HEK293T (cell line): ENCODE measurements around the gene PLEKHO2.

Experiments
- CTCF ChIA-PET: fragments of 350-600 bp; formaldehyde crosslinking; extraction: SDS; loops from one replicate; lab custom pipeline; 2021; ENCODE audit warnings: antibody characterized with exemption, inconsistent platforms; lab: Yijun Ruan, JAX
- POLR2A ChIA-PET: fragments of 350-600 bp; formaldehyde crosslinking; extraction: SDS; loops from one replicate; lab custom pipeline; 2020; ENCODE audit warnings: antibody characterized with exemption, inconsistent platforms; lab: Yijun Ruan, JAX
- DNase-seq: peaks from one replicate; pipeline ENCODE4 v3.0.0; 2012; ENCODE audit warnings: mixed read lengths; ENCODE audit errors: extremely low spot score
- ARNT ChIP-seq: fragments of 450-650 bp; IDR thresholded peaks from 2 replicates; pipeline ENCODE4 v1.6.1; 2017; ENCODE audit warnings: mild to moderate bottlenecking
- BHLHE40 ChIP-seq: fragments of 450-650 bp; IDR thresholded peaks from 2 replicates; pipeline ENCODE4 v1.6.1; 2016; ENCODE audit warnings: mild to moderate bottlenecking, moderate library complexity, borderline replicate concordance
- CTBP1 ChIP-seq: fragments of 450-650 bp; IDR thresholded peaks from 2 replicates; pipeline ENCODE4 v1.6.1; 2016; ENCODE audit warnings: borderline replicate concordance
- ELF4 ChIP-seq: fragments of 450-650 bp; IDR thresholded peaks from 2 replicates; pipeline ENCODE4 v1.6.1; 2017; ENCODE audit warnings: antibody characterized with exemption
- FOXA1 ChIP-seq: fragments of 450-650 bp; IDR thresholded peaks from 2 replicates; pipeline ENCODE4 v1.6.1; 2016; ENCODE audit warnings: mild to moderate bottlenecking
- FOXK2 ChIP-seq: fragments of 450-650 bp; IDR thresholded peaks from 2 replicates; pipeline ENCODE4 v1.6.1; 2016; ENCODE audit warnings: mild to moderate bottlenecking
- FOXM1 ChIP-seq: fragments of 450-650 bp; IDR thresholded peaks from 2 replicates; pipeline ENCODE4 v1.6.1; 2017; ENCODE audit warnings: mild to moderate bottlenecking, borderline replicate concordance
- HDGF ChIP-seq: fragments of 450-650 bp; IDR thresholded peaks from 2 replicates; pipeline ENCODE4 v1.6.1; 2017; ENCODE audit warnings: antibody characterized with exemption, borderline replicate concordance
- L3MBTL2 ChIP-seq: fragments of 450-650 bp; conservative IDR thresholded peaks from 2 replicates; pipeline ENCODE4 v1.6.1; 2016; ENCODE audit warnings: mild to moderate bottlenecking
- LEF1 ChIP-seq: fragments of 450-650 bp; IDR thresholded peaks from 2 replicates; pipeline ENCODE4 v1.6.1; 2017; ENCODE audit warnings: mild to moderate bottlenecking, borderline replicate concordance
- NFRKB ChIP-seq: fragments of 450-650 bp; IDR thresholded peaks from 2 replicates; pipeline ENCODE4 v1.6.1; 2016; ENCODE audit warnings: mild to moderate bottlenecking, moderate library complexity
- PKNOX1 ChIP-seq: fragments of 450-650 bp; IDR thresholded peaks from 2 replicates; pipeline ENCODE4 v1.6.1; 2016
- SP1 ChIP-seq: fragments of 450-650 bp; IDR thresholded peaks from 2 replicates; pipeline ENCODE4 v1.6.1; 2017
- SUZ12 ChIP-seq: fragments of 450-650 bp; IDR thresholded peaks from 2 replicates; pipeline ENCODE4 v1.6.1; 2016; ENCODE audit warnings: mild to moderate bottlenecking
- TARDBP ChIP-seq: fragments of 450-650 bp; IDR thresholded peaks from 2 replicates; pipeline ENCODE4 v1.6.1; 2016
- ZNF384 ChIP-seq: fragments of 450-650 bp; IDR thresholded peaks from 2 replicates; pipeline ENCODE4 v1.6.1; 2016

PLEKHO2 gene

GRCh38 chr15:64804619-64805018, 37.1 kb upstream of the PLEKHO2 start:
- no peak for DNase-seq
- no peak for TF ChIP-seq PKNOX1
- no peak for TF ChIP-seq ELF4
- TF ChIP-seq L3MBTL2, result no peak
- no peak for TF ChIP-seq NFRKB
- TF ChIP-seq FOXK2, result no peak
- no peak for TF ChIP-seq TARDBP
- TF ChIP-seq SUZ12, result no peak
- no peak for TF ChIP-seq CTBP1
- no peak for TF ChIP-seq ARNT
- TF ChIP-seq HDGF, result no peak
- no peak for TF ChIP-seq FOXA1
- no peak for TF ChIP-seq SP1
- POLR2A ChIA-PET, result interaction anchor here (0.6 kb wide), 1 partner anchor 58 kb away, joined by 3 read pairs; no protein-coding TSS in a partner anchor
- CTCF ChIA-PET, result no interaction called here

GRCh38 chr15:64806509-64806908, 35.2 kb upstream of the PLEKHO2 start:
- no peak for DNase-seq
- POLR2A ChIA-PET, result no interaction called here
- no peak for TF ChIP-seq ZNF384
- no peak for TF ChIP-seq CTBP1
- no peak for TF ChIP-seq ARNT
- no peak for TF ChIP-seq ELF4
- TF ChIP-seq NFRKB, result no peak
- no peak for TF ChIP-seq FOXM1
- TF ChIP-seq TARDBP, result no peak
- TF ChIP-seq LEF1, result no peak
- TF ChIP-seq PKNOX1, result no peak
- no peak for TF ChIP-seq BHLHE40
- no peak for TF ChIP-seq SUZ12
- TF ChIP-seq SP1, result no peak

GRCh38 chr15:64807051-64807749, 34.5 kb upstream of the PLEKHO2 start:
- POLR2A ChIA-PET, result no interaction called here
- CTCF ChIA-PET, result interaction anchor here (4.0 kb wide), 1 partner anchor 75 kb away, joined by 23 read pairs; no protein-coding TSS in a partner anchor
- DNase-seq, result no peak
- TF ChIP-seq LEF1 (no peak), ELF4 (no peak), SUZ12 (no peak), TARDBP (no peak), L3MBTL2 (no peak), NFRKB (no peak), CTBP1 (no peak), ZNF384 (no peak), BHLHE40 (no peak), FOXK2 (no peak), SP1 (no peak), PKNOX1 (no peak), ARNT (no peak), FOXM1 (no peak)

More at GRCh38 chr15:64806509-64806908, 35.2 kb upstream of the PLEKHO2 start:
- CTCF ChIA-PET, result interaction anchor here (0.6 kb wide), 1 partner anchor 205 kb away, joined by 3 read pairs; no protein-coding TSS in a partner anchor

- CTCF ChIA-PET, result interaction anchor here (2.8 to 4.0 kb wide), 2 partner anchors 76 to 80 kb away, joined by 13 to 23 read pairs; no protein-coding TSS in a partner anchor
- POLR2A ChIA-PET, result interaction anchor here (0.9 kb wide), 1 partner anchor 11 kb away, joined by 3 read pairs; no protein-coding TSS in a partner anchor
- no peak for DNase-seq
- no peak for TF ChIP-seq CTBP1
- TF ChIP-seq ZNF384, result no peak
- TF ChIP-seq ELF4, result no peak
- TF ChIP-seq HDGF, result no peak
- TF ChIP-seq FOXK2, result no peak
- no peak for TF ChIP-seq BHLHE40
- TF ChIP-seq LEF1, result no peak
- TF ChIP-seq FOXA1, result no peak
- TF ChIP-seq L3MBTL2, result no peak
- TF ChIP-seq PKNOX1, result no peak
- no peak for TF ChIP-seq FOXM1
- TF ChIP-seq TARDBP, result no peak
- TF ChIP-seq SP1, result no peak
- no peak for TF ChIP-seq NFRKB
- TF ChIP-seq ARNT, result no peak
- TF ChIP-seq SUZ12, result no peak
These were observed 33.9 kb upstream of the PLEKHO2 start for GRCh38 chr15:64807751-64808222.

- TF ChIP-seq TARDBP (no peak), FOXA1 (no peak)
- ChIA-PET POLR2A (interaction anchor here (1.0 kb wide), 1 partner anchor 17 kb away, joined by 3 read pairs; the partner anchor contains the start of gene PIF1), CTCF (interaction anchor here (0.6 to 4.0 kb wide), 12 partner anchors 17 to 388 kb away, joined by 3 to 23 read pairs (median 4); partner anchors contain the start of gene PIF1)
- DNase-seq, result no peak
These were observed 32.8 kb upstream of the PLEKHO2 start for GRCh38 chr15:64808785-64809453.
